ENCODE data around the gene SLC35F1. TPM values are rescaled to one million over a fixed set of nuclear protein-coding genes. Genes with fewer than 3 reads are reported as not detected.

The SLC35F1 gene
- total RNA-seq, 1 donor = not detected

DNA sequence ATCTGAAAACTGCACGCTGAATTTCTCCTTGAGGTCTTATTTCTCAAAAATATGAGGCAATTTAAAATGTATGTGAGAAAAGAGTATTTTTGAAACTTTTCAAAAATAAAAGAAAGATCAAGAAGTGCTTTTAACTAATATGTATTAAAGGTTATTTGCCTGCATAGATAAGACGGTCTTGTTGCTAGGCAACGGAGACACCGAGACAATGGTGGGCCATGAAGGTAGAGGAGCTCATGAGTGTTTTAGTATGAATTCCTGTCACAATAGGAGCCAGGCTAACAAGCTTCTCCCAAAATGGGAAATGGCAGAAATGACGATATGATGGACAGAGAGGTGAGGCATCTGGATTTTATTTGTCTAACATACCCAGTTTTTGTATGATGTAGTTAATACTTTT is 308.2 kb downstream of the SLC35F1 start:
- no peak for DNase-seq (ENCODE audit: low read depth)
- TF ChIP-seq, protein P1, sequence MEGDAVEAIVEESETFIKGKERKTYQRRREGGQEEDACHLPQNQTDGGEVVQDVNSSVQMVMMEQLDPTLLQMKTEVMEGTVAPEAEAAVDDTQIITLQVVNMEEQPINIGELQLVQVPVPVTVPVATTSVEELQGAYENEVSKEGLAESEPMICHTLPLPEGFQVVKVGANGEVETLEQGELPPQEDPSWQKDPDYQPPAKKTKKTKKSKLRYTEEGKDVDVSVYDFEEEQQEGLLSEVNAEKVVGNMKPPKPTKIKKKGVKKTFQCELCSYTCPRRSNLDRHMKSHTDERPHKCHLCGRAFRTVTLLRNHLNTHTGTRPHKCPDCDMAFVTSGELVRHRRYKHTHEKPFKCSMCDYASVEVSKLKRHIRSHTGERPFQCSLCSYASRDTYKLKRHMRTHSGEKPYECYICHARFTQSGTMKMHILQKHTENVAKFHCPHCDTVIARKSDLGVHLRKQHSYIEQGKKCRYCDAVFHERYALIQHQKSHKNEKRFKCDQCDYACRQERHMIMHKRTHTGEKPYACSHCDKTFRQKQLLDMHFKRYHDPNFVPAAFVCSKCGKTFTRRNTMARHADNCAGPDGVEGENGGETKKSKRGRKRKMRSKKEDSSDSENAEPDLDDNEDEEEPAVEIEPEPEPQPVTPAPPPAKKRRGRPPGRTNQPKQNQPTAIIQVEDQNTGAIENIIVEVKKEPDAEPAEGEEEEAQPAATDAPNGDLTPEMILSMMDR (IDR thresholded peaks at IDR 0.05; ENCODE audit: insufficient read depth, low read depth, low read length) = no peak
- no peak overlapping the region for H3K4me3 ChIP-seq (ENCODE audit: low read depth, low read length)

DNA sequence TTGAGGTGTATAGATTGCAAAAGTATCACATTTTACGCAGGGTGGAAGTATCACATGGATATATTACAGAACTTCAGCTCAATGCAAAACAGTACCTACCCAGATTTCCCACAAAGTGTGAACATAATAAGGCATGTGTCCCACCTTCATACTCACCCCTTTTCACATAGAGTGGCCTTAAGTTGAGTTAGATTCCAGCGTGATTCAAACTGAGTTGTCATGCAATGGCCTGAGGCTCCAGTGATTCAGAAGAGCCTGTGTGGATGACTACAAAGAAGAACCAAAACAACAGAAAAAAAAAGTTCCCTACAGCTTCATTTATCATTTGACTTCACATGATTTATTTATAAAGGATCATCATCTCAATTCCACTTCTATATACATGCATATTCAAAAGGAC is 309.7 kb downstream of the SLC35F1 start:
- TF ChIP-seq, protein P1 (IDR thresholded peaks at IDR 0.05; ENCODE audit: insufficient read depth, low read depth, low read length) = no peak
- peak; percentile 3 for DNase-seq (ENCODE audit: low read depth)
- no peak overlapping the region for H3K4me3 ChIP-seq (ENCODE audit: low read depth, low read length)

GRCh38 chr6:118218156-118218555 is 311.1 kb downstream of the SLC35F1 start:
- TF ChIP-seq, protein P1 (IDR thresholded peaks at IDR 0.05; ENCODE audit: insufficient read depth, low read depth, low read length) = no peak
- H3K4me3 ChIP-seq (ENCODE audit: low read depth, low read length) = no peak overlapping the region
- DNase-seq (ENCODE audit: low read depth) = no peak

- DNase-seq (ENCODE audit: low read depth) = no peak
- H3K4me3 ChIP-seq (ENCODE audit: low read depth, low read length) = no peak overlapping the region
- TF ChIP-seq, protein P1 (IDR thresholded peaks at IDR 0.05; ENCODE audit: insufficient read depth, low read depth, low read length) = no peak
Measured at GRCh38 chr6:118220429-118221128, 313.5 kb downstream of the SLC35F1 start.

- TF ChIP-seq, protein P1 (IDR thresholded peaks at IDR 0.05; ENCODE audit: insufficient read depth, low read depth, low read length) = no peak
- no peak for DNase-seq (ENCODE audit: low read depth)
Measured at GRCh38 chr6:118223316-118223715, 316.3 kb downstream of the SLC35F1 start.

GRCh38 chr6:118228886-118229285 is 321.8 kb downstream of the SLC35F1 start:
- TF ChIP-seq, protein P1 (IDR thresholded peaks at IDR 0.05; ENCODE audit: insufficient read depth, low read depth, low read length) = no peak
- H3K4me3 ChIP-seq (ENCODE audit: low read depth, low read length) = no peak overlapping the region
- no peak for DNase-seq (ENCODE audit: low read depth)

More at GRCh38 chr6:118223316-118223715, 316.3 kb downstream of the SLC35F1 start:
- H3K4me3 ChIP-seq (ENCODE audit: low read depth, low read length) = no peak overlapping the region
